KMS-11 (cell line): ENCODE results near the gene CCDC142.
"Not testable (repeated sequence)": the region's sequence is repeated elsewhere in the genome, so short reads cannot be mapped to it uniquely, and the experiment has no call there.

Experiments used
- H2AFZ ChIP-seq: fragments of 200-600 bp; sonication (generic); 2 replicates; pipeline ENCODE4 v1.6.1; 2016; ENCODE audit warnings: antibody characterized with exemption, mixed run types, low read depth
- H3K27ac ChIP-seq: fragments of 200-600 bp; sonication (generic); 2 replicates; pipeline ENCODE4 v1.6.1; 2016; ENCODE audit warnings: mild to moderate bottlenecking, mixed run types
- H3K27me3 ChIP-seq: fragments of 200-600 bp; sonication (generic); 2 replicates; pipeline ENCODE4 v1.6.1; 2017; ENCODE audit warnings: mild to moderate bottlenecking, low read depth, mixed run types, moderate library complexity; ENCODE audit not compliant: insufficient read depth
- H3K36me3 ChIP-seq: fragments of 200-600 bp; sonication (generic); 2 replicates; pipeline ENCODE4 v1.6.1; 2017; ENCODE audit warnings: mild to moderate bottlenecking, mixed run types; ENCODE audit not compliant: insufficient read depth
- H3K4me1 ChIP-seq: fragments of 200-600 bp; sonication (generic); 2 replicates; pipeline ENCODE4 v1.6.1; 2016; ENCODE audit warnings: mild to moderate bottlenecking, low read depth, mixed run types; ENCODE audit not compliant: poor library complexity, severe bottlenecking
- H3K4me2 ChIP-seq: fragments of 200-600 bp; sonication (generic); 2 replicates; pipeline ENCODE4 v1.7.0; 2016; ENCODE audit warnings: mild to moderate bottlenecking, mixed run types
- H3K4me3 ChIP-seq: fragments of 200-600 bp; sonication (generic); IDR thresholded peaks from 2 replicates; pipeline ENCODE4 v1.6.1; 2017; ENCODE audit warnings: low read depth, low read length, mixed read lengths; ENCODE audit not compliant: insufficient read depth
- H3K79me2 ChIP-seq: fragments of 200-600 bp; sonication (generic); 2 replicates; pipeline ENCODE4 v1.6.1; 2016; ENCODE audit warnings: low read depth, mixed run types; ENCODE audit not compliant: insufficient read depth
- H3K9ac ChIP-seq: fragments of 200-600 bp; sonication (generic); 2 replicates; pipeline ENCODE4 v1.6.1; 2016; ENCODE audit warnings: mild to moderate bottlenecking, mixed run types
- H4K20me1 ChIP-seq: fragments of 200-600 bp; sonication (generic); 2 replicates; pipeline ENCODE4 v1.6.1; 2016; ENCODE audit warnings: mild to moderate bottlenecking, mixed run types; ENCODE audit not compliant: insufficient read depth
- TF ChIP-seq, protein P1 (sequence below): fragments of 200-600 bp; sonication (generic); conservative IDR thresholded peaks from 2 replicates; pipeline ENCODE4 v1.6.1; 2017; ENCODE audit warnings: low read depth, mild to moderate bottlenecking, antibody characterized with exemption, low read length, moderate library complexity, mixed read lengths

The CCDC142 gene

DNA sequence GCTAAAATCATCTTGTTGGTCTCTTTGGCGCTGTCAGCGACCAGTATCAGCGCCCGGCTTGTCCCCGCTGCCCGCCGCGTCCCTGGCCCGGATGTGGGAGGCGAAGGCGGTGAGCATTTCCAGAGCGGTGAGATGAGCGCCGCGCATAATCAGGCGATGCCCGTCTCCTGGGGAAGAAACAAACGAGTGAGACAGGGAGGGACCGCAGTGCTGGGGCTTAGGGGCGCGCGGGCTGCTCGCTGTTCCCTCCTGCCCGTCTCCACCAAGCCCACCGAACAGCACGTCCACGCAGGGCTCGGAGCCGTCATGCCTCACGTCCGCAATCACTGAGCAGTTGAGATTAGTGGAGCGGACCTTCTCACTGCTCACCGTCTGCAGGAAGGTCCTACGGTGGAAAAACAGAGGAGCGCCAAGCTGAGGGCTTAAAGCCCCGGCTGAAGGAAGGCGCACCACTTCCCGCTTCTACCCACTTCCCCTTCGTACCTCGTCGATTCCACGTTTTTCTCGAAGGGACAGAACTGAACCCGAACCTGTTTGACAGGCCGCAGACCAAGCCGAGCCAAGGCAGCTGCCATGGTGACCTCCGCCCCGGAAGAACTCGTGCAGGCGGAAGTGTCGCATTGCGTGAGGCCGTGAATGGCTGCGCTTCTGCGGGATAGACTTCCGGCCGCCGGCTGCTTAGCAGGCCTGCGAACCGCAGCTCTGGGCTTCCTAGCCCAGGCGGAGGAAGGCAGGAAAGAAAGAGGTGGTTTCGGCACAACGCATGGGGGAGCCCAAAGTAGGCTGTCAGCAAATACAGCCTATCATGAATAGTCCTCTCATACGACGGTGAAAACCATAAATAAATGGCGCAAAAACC, 10.5 kb downstream of the CCDC142 start, which contains the start of gene MRPL53:
Gene MRPL53 (minus strand): TSS at position 595 of the 859 bp plus-strand sequence. CDS start 20 bp downstream, at position 575.
- Histone ChIP-seq H2AFZ (peak within 1 kb of the TSS; percentile 60), H3K27ac (peak within 1 kb of the TSS; percentile 78), H3K9ac (peak within 1 kb of the TSS; percentile 61), H3K79me2 (peaks cover 7% of the 10 kb centered on the region; the same call in 1 of the 2 replicates), H3K4me3 (peak within 1 kb of the TSS; percentile 87), H3K27me3 (no peaks in the 10 kb centered on the region), H4K20me1 (no peaks in the 10 kb centered on the region), H3K36me3 (no peaks in the 10 kb centered on the region), H3K4me2 (peak within 1 kb of the TSS; percentile 72), H3K4me1 (peaks cover 26% of the 10 kb centered on the region)
- TF ChIP-seq, protein P1, sequence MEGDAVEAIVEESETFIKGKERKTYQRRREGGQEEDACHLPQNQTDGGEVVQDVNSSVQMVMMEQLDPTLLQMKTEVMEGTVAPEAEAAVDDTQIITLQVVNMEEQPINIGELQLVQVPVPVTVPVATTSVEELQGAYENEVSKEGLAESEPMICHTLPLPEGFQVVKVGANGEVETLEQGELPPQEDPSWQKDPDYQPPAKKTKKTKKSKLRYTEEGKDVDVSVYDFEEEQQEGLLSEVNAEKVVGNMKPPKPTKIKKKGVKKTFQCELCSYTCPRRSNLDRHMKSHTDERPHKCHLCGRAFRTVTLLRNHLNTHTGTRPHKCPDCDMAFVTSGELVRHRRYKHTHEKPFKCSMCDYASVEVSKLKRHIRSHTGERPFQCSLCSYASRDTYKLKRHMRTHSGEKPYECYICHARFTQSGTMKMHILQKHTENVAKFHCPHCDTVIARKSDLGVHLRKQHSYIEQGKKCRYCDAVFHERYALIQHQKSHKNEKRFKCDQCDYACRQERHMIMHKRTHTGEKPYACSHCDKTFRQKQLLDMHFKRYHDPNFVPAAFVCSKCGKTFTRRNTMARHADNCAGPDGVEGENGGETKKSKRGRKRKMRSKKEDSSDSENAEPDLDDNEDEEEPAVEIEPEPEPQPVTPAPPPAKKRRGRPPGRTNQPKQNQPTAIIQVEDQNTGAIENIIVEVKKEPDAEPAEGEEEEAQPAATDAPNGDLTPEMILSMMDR = no peak

DNA sequence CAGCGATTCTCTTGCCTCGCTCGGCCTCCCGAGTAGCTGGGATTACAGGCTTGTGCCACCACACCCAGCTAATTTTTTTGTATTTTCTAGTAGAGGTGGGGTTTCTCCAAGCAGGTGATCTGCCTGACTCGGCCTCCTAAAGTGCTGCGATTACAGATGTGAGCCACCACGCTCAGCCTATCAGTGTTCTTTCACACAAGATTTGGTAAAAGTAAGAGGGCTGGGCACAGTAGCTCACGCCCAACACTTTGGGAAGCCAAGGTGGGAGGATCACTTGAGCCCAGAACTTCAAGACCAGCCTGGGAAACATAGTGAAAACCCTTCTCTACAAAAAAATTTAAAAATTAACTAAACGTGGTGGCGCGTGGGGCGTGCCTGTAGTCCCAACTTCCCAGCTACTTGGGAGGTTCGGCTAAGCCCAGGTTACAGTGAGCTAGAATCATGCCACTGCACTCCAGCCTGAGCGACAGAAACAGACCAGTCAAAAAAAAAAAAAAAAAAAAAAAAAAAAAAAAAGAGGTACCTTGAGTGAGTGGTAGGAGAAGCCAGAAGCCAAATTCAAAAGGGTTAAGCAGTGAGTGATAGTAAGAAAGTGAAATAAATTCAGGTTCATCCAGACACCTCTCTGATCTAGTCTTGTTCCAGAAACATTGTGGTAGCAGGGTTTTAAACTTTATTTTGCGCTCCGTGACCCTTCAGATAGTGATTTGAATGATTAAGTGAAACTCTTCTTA, 11.3 kb downstream of the CCDC142 start:
- H3K79me2 ChIP-seq = peaks cover 7% of the 10 kb centered on the region; the same call in 1 of the 2 replicates
- H3K27ac ChIP-seq = peak overlapping the region; percentile 78
- H3K27me3 ChIP-seq = no peaks in the 10 kb centered on the region
- peak overlapping the region; percentile 60 for H2AFZ ChIP-seq
- H3K4me1 ChIP-seq = peaks cover 26% of the 10 kb centered on the region
- H4K20me1 ChIP-seq = no peaks in the 10 kb centered on the region
- no peaks in the 10 kb centered on the region for H3K36me3 ChIP-seq
- TF ChIP-seq, protein P1 = no peak
- peak overlapping the region; percentile 61 for H3K9ac ChIP-seq
- peak overlapping the region; percentile 87 for H3K4me3 ChIP-seq
- peak overlapping the region; percentile 72 for H3K4me2 ChIP-seq

DNA sequence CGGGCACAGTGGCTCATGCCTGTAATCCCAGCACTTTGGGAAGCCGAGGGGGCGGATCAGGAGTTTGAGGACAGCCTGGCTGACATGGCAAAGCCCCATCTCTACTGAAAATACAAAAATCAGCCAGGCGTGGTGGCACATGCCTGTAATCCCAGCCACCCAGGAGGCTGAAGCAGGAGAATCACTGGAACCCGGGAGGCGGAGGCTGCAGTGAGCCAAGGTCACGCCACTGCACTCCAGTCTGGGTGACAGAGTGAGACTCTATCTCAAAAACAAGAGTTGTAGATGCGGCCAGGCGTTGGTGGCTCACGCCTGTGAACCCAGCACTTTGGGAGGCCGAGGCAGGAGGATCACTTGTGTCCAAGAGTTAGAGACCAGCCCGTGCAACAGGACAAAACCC, 12.1 kb downstream of the CCDC142 start:
- not testable (repeated sequence) for H3K36me3 ChIP-seq, H3K27ac ChIP-seq, H2AFZ ChIP-seq, H3K79me2 ChIP-seq, H3K4me3 ChIP-seq, H3K27me3 ChIP-seq, H3K9ac ChIP-seq, H4K20me1 ChIP-seq
- peaks cover 31% of the 10 kb centered on the region for H3K4me1 ChIP-seq
- H3K4me2 ChIP-seq = peak overlapping the region; percentile 72; the same call in 1 of the 2 replicates

DNA sequence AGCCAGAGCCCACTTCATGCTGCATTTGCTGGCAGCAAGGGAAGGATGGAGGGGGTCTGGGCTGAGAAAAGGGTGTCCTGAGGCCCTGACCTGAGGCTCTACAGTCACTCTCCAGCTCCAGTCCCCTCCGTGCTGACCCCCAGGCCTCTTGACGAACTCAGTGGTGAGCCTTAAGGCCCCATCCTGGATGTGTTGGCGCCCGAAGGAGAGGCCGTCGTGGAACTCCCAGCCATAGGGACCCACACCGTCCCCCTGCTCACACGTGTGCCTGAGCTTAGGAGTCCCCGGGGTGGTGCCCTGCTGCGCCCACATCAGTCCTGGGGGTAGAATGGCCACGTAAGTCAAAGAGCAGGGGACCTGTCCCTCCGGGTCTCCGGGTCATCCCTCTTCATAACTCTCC, 18.4 kb downstream of the CCDC142 start:
- H3K9ac ChIP-seq = peak overlapping the region; percentile 80
- H2AFZ ChIP-seq = peak overlapping the region; percentile 95
- no peaks in the 10 kb centered on the region for H3K36me3 ChIP-seq
- no peak overlapping the region for H3K4me3 ChIP-seq
- H3K27me3 ChIP-seq = no peaks in the 10 kb centered on the region
- TF ChIP-seq, protein P1 = no peak
- H4K20me1 ChIP-seq = no peaks in the 10 kb centered on the region
- H3K79me2 ChIP-seq = peaks cover 19% of the 10 kb centered on the region
- peak overlapping the region; percentile 92 for H3K4me2 ChIP-seq
- no peak overlapping the region for H3K27ac ChIP-seq
- H3K4me1 ChIP-seq = peaks cover 15% of the 10 kb centered on the region
